GM12873 (cell line): ENCODE measurements around the gene PCDH9.

Source experiments
- CTCF ChIP-seq: IDR thresholded peaks from 2 replicates; pipeline ENCODE4 v1.5.1; 2012; ENCODE audit warnings: low read depth, mild to moderate bottlenecking, moderate library complexity, low read length, control low read depth; ENCODE audit not compliant: insufficient read depth; ENCODE audit errors: missing control alignments

PCDH9 gene

GRCh38 chr13:66974174-66974573 is 256.0 kb downstream of the PCDH9 start:
- TF ChIP-seq CTCF, result no peak

DNA sequence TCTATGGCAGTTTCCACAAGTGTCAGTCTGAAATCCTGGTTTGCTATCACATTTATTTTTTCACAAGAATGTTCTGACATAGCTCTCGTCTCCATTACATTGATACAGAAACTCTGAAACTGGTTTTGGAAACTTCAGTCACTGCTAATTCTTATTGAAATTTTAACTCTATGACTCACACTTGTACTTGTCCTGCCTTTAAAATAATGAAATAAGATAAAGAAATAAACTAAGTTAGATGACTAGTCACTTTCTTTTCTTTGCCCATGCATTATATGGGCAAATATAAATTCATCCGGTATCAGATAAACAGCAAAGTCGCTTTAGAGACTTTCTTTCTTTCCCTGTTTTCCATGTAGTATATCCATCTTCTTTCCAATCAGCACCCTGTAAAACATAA is 257.5 kb downstream of the PCDH9 start:
- no peak for TF ChIP-seq CTCF

- TF ChIP-seq CTCF, result no peak
Measured at GRCh38 chr13:66971004-66971403, 259.1 kb downstream of the PCDH9 start.

DNA sequence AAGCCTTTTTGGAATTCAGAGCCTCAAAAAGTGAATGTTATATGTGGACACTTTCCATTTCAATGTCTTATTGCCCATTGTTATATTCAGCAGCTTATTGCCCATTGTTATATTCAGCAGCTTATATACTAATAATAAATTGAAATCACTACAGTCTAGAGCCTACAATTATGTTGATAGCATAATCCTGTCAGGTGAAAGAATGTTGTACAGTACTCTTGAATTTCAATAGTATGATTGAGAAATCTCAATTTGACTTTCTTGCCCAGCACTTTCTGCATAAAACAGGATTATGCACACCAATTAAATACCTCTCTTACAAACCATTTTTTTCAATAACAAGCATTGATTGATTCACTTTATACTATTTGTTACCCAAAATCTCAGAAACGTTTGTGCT is 260.8 kb downstream of the PCDH9 start:
- no peak for TF ChIP-seq CTCF

- TF ChIP-seq CTCF, result no peak
Measured at GRCh38 chr13:66967811-66968597, 262.1 kb downstream of the PCDH9 start.

DNA sequence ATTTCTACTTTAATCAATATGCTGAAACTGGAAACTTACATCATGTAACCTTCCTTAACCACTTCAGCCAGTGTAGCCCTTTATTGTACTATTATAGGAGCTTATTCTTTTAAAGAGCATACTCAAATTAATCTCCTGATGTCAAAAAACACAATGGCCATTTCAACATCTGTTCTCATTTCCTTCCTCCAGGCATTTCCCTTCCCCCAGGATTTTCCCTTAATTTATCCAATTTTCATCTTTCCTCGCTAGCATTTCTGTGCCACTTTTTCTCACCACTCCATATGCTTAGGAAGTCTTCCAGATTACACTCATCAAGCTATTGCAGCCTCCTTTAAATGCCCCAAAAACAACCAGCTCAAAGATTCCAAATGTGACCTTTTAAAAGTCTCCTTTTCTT is 265.0 kb downstream of the PCDH9 start:
- TF ChIP-seq CTCF, result no peak

DNA sequence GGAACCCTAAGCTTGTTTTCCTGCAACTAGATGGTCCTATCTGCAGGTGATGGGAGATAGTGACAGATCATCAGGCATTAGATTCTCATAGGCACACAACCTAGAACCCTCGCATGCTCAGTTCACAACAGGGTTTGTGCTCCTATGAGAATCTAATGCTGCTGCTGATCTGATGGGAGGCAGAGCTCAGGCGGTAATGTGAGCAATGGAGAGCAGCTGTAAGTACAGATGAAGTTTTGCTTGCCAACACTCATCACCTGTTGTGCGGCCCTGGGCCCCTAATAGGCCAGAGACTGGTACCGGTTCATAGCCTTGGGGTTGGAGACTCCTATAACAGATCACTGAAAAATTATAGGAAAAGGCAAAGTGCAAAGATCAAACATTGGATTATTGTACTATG is 267.2 kb downstream of the PCDH9 start:
- no peak for TF ChIP-seq CTCF
